Measurements from ENCODE around the gene MYH7B. TPM values are rescaled to one million over a fixed set of nuclear protein-coding genes. Genes with fewer than 3 reads are reported as not detected.

The MYH7B gene
- 0.55 TPM for polyA plus RNA-seq (2012; ENCODE audit: missing spikeins)

- FAIRE-seq (peak; percentile 84), DNase-seq (ENCODE audit: insufficient read length) (peak; percentile 93)
- TF ChIP-seq TAF1 (IDR thresholded peaks at IDR 0.05; ENCODE audit: borderline replicate concordance, low read depth, low read length) (peak; percentile 96), POLR2AphosphoS5 (IDR thresholded peaks at IDR 0.05; ENCODE audit: low read depth, low read length) (peak; percentile 79; the same call in 1 of the 2 replicates), POLR2A (IDR thresholded peaks at IDR 0.05; ENCODE audit: low read depth, low read length) (peak; percentile 89)
Measured at GRCh38 chr20:34955231-34956040, at the start of gene MYH7B, which contains the start of gene GSS. Gene MYH7B (plus strand): TSS chr20:34955868. CDS start chr20:34978006, 22,138 bp downstream. Gene GSS (minus strand): TSS chr20:34955806. CDS start chr20:34951852, 3,954 bp downstream.

GRCh38 chr20:34907616-34908469 is 47.8 kb upstream of the MYH7B start:
- TF ChIP-seq POLR2A (IDR thresholded peaks at IDR 0.05; ENCODE audit: low read depth, low read length) (no peak), POLR2AphosphoS5 (IDR thresholded peaks at IDR 0.05; ENCODE audit: low read depth, low read length) (no peak), TAF1 (IDR thresholded peaks at IDR 0.05; ENCODE audit: borderline replicate concordance, low read depth, low read length) (no peak)
- DNase-seq (ENCODE audit: insufficient read length): no peak
- FAIRE-seq: no peak

- FAIRE-seq (no peak), DNase-seq (ENCODE audit: insufficient read length) (no peak)
- TF ChIP-seq POLR2AphosphoS5 (IDR thresholded peaks at IDR 0.05; ENCODE audit: low read depth, low read length) (no peak), TAF1 (IDR thresholded peaks at IDR 0.05; ENCODE audit: borderline replicate concordance, low read depth, low read length) (no peak), POLR2A (IDR thresholded peaks at IDR 0.05; ENCODE audit: low read depth, low read length) (no peak)
Measured at GRCh38 chr20:34915131-34915530, 40.5 kb upstream of the MYH7B start.

GRCh38 chr20:34915749-34916455 is 39.8 kb upstream of the MYH7B start:
- no peak for TF ChIP-seq POLR2A (IDR thresholded peaks at IDR 0.05; ENCODE audit: low read depth, low read length)
- no peak for TF ChIP-seq TAF1 (IDR thresholded peaks at IDR 0.05; ENCODE audit: borderline replicate concordance, low read depth, low read length)
- no peak for DNase-seq (ENCODE audit: insufficient read length)
- FAIRE-seq: no peak

- DNase-seq (ENCODE audit: insufficient read length) (no peak), FAIRE-seq (no peak)
- TF ChIP-seq TAF1 (IDR thresholded peaks at IDR 0.05; ENCODE audit: borderline replicate concordance, low read depth, low read length) (no peak), POLR2A (IDR thresholded peaks at IDR 0.05; ENCODE audit: low read depth, low read length) (no peak)
Measured at GRCh38 chr20:34916774-34917354, 38.8 kb upstream of the MYH7B start.

- DNase-seq (ENCODE audit: insufficient read length) (no peak), FAIRE-seq (no peak)
- TF ChIP-seq POLR2AphosphoS5 (IDR thresholded peaks at IDR 0.05; ENCODE audit: low read depth, low read length): no peak
Measured at GRCh38 chr20:34920055-34920454, 35.6 kb upstream of the MYH7B start.

GRCh38 chr20:34921436-34921835 is 34.2 kb upstream of the MYH7B start:
- TF ChIP-seq POLR2A (IDR thresholded peaks at IDR 0.05; ENCODE audit: low read depth, low read length): no peak
- TF ChIP-seq TAF1 (IDR thresholded peaks at IDR 0.05; ENCODE audit: borderline replicate concordance, low read depth, low read length): no peak
- TF ChIP-seq POLR2AphosphoS5 (IDR thresholded peaks at IDR 0.05; ENCODE audit: low read depth, low read length): no peak
- FAIRE-seq (no peak), DNase-seq (ENCODE audit: insufficient read length) (no peak)

GRCh38 chr20:34922654-34923381 is 32.9 kb upstream of the MYH7B start:
- TF ChIP-seq TAF1 (IDR thresholded peaks at IDR 0.05; ENCODE audit: borderline replicate concordance, low read depth, low read length) (no peak), POLR2AphosphoS5 (IDR thresholded peaks at IDR 0.05; ENCODE audit: low read depth, low read length) (no peak)
- no peak for DNase-seq (ENCODE audit: insufficient read length)
- FAIRE-seq: no peak

GRCh38 chr20:34923414-34923813 is 32.3 kb upstream of the MYH7B start:
- FAIRE-seq: no peak
- TF ChIP-seq POLR2A (IDR thresholded peaks at IDR 0.05; ENCODE audit: low read depth, low read length) (no peak), POLR2AphosphoS5 (IDR thresholded peaks at IDR 0.05; ENCODE audit: low read depth, low read length) (no peak), TAF1 (IDR thresholded peaks at IDR 0.05; ENCODE audit: borderline replicate concordance, low read depth, low read length) (no peak)
- no peak for DNase-seq (ENCODE audit: insufficient read length)

GRCh38 chr20:34925341-34925740 is 30.3 kb upstream of the MYH7B start:
- FAIRE-seq: no peak
- no peak for DNase-seq (ENCODE audit: insufficient read length)
- TF ChIP-seq TAF1 (IDR thresholded peaks at IDR 0.05; ENCODE audit: borderline replicate concordance, low read depth, low read length) (no peak), POLR2A (IDR thresholded peaks at IDR 0.05; ENCODE audit: low read depth, low read length) (no peak), POLR2AphosphoS5 (IDR thresholded peaks at IDR 0.05; ENCODE audit: low read depth, low read length) (no peak)
